Progenitor cell of endocrine pancreas (in vitro differentiated cells): Measurements from ENCODE around the gene CHRNE. TPM values are rescaled to one million over a fixed set of nuclear protein-coding genes. Genes with fewer than 3 reads are reported as not detected.
A peak's percentile ranks its signal among the peaks of the same experiment; 100 is the strongest.
"Not testable (repeated sequence)": the region's sequence is repeated elsewhere in the genome, so short reads cannot be mapped to it uniquely, and the experiment has no call there.

Source experiments
- DNase-seq: peaks from one replicate; pipeline ENCODE4 v3.0.0; 2021; ENCODE audit warnings: low spot score; ENCODE audit not compliant: unreplicated experiment
- H3K27ac Mint-ChIP-seq: 2 replicates; pipeline ENCODE4 v1.8.0; 2021; ENCODE audit warnings: mild to moderate bottlenecking, moderate library complexity, mixed read lengths
- H3K27me3 Mint-ChIP-seq: 2 replicates; pipeline ENCODE4 v1.8.0; 2021; ENCODE audit warnings: mixed read lengths
- H3K36me3 Mint-ChIP-seq: 2 replicates; pipeline ENCODE4 v1.8.0; 2022; ENCODE audit warnings: mixed read lengths; ENCODE audit not compliant: insufficient read depth
- H3K4me1 Mint-ChIP-seq: 2 replicates; pipeline ENCODE4 v1.8.0; 2021; ENCODE audit warnings: low read depth, mixed read lengths
- H3K4me3 Mint-ChIP-seq: 2 replicates; pipeline ENCODE4 v1.8.0; 2021; ENCODE audit warnings: low read depth, mild to moderate bottlenecking, moderate library complexity, mixed read lengths
- H3K9me3 Mint-ChIP-seq: 2 replicates; pipeline ENCODE4 v1.8.0; 2021; ENCODE audit warnings: low read depth, mixed read lengths
- CTCF ChIP-seq: fragments of 200-600 bp; sonication (generic); IDR thresholded peaks from one replicate; pipeline ENCODE4 v1.5.0; 2021; ENCODE audit warnings: antibody characterized with exemption, mild to moderate bottlenecking; ENCODE audit not compliant: unreplicated experiment
- total RNA-seq: library from RNA; stranded (reverse); gene quantifications from 2 replicates; pipeline ENCODE4 v1.2.1, GENCODE V29; 2021

CHRNE gene
- total RNA-seq, 1 donor from 2014 or later: 0.36 TPM

- DNase-seq: no peak
- H3K27me3 Mint-ChIP-seq: peaks cover 4% of the 10 kb centered on the region
- H3K27ac Mint-ChIP-seq: no peak overlapping the region
- TF ChIP-seq CTCF: no peak
- H3K36me3 Mint-ChIP-seq: no peaks in the 10 kb centered on the region
- H3K4me1 Mint-ChIP-seq: no peaks in the 10 kb centered on the region
- H3K4me3 Mint-ChIP-seq: no peak overlapping the region
- no peaks in the 10 kb centered on the region for H3K9me3 Mint-ChIP-seq
These were observed 17.6 kb upstream of the CHRNE start for GRCh38 chr17:4920351-4921048.

DNA sequence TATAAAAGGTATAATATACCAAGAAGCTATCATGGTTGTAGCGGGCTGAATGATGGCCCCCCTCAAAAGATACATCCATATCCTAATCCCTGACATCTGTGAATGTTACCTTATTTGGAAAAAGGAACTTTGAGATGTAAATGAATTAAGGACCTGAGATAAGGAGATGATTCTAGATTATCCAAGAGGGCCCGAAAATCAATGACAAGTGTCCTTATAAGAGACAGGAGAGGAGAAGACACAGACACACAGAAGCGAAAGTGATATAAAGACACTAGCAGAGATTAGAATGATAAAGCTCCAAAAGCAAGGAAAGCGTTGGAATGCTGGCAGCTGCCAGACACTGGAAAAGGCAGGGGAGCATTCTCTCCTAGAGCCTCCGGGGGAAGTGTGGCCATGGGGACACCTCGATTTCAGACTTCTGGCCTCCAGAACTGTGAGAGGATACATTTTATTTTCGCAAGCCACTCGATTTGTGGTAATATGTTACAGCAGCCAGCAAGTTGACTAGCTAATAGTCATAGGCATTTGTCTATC is 16.7 kb upstream of the CHRNE start:
- no peak for TF ChIP-seq CTCF
- H3K27ac Mint-ChIP-seq: no peak overlapping the region
- no peak overlapping the region for H3K4me3 Mint-ChIP-seq
- H3K4me1 Mint-ChIP-seq: no peaks in the 10 kb centered on the region
- no peak for DNase-seq
- H3K27me3 Mint-ChIP-seq: peaks cover 4% of the 10 kb centered on the region
- H3K9me3 Mint-ChIP-seq: no peaks in the 10 kb centered on the region
- H3K36me3 Mint-ChIP-seq: no peaks in the 10 kb centered on the region

DNA sequence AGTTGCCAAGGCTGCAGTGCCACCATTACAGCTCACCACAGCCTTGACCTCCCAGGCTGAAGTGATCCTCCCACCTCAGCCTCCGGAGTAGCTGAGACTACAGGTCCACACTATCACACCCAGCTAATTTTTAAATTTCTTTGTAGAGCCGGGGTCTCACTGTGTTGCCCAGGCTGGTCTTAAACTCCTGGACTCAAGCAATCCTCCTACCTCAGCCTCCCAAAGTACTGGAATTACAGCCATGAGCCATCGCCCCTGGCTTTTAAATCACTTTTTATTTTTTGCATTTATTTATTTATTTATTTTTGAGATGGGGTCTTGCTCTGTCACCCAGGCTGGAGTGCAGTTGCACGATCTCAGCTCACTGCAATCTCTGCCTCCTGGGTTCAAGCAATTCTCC is 11.7 kb upstream of the CHRNE start:
- H3K27ac Mint-ChIP-seq, H3K9me3 Mint-ChIP-seq, H3K4me1 Mint-ChIP-seq, H3K4me3 Mint-ChIP-seq, H3K27me3 Mint-ChIP-seq, H3K36me3 Mint-ChIP-seq, DNase-seq: not testable (repeated sequence)

- H3K27me3 Mint-ChIP-seq: no peaks in the 10 kb centered on the region
- no peak overlapping the region for H3K27ac Mint-ChIP-seq
- H3K9me3 Mint-ChIP-seq: no peaks in the 10 kb centered on the region
- peaks cover 1% of the 10 kb centered on the region for H3K4me1 Mint-ChIP-seq
- no peak for DNase-seq
- H3K4me3 Mint-ChIP-seq: no peak overlapping the region
- no peak for TF ChIP-seq CTCF
- no peaks in the 10 kb centered on the region for H3K36me3 Mint-ChIP-seq
These were observed 11.1 kb upstream of the CHRNE start for GRCh38 chr17:4913994-4914393.

- Mint-ChIP-seq H3K4me3 (no peak overlapping the region), H3K27me3 (peaks cover 10% of the 10 kb centered on the region), H3K36me3 (no peaks in the 10 kb centered on the region), H3K4me1 (peaks cover 5% of the 10 kb centered on the region), H3K9me3 (no peaks in the 10 kb centered on the region), H3K27ac (no peak overlapping the region)
- DNase-seq: peak; percentile 73
- peak; percentile 78 for TF ChIP-seq CTCF
These were observed 6.0 kb upstream of the CHRNE start for GRCh38 chr17:4908711-4909496.
